Endodermal cell (in vitro differentiated cells): ENCODE data around the gene ICOS. TPM values are rescaled to one million over a fixed set of nuclear protein-coding genes. Genes with fewer than 3 reads are reported as not detected.

Experiments used
- DNase-seq: peaks from one replicate; pipeline ENCODE4 v3.0.0-alpha.2; 2017
- H3K27ac ChIP-seq: 2 replicates; pipeline ENCODE4 v1.5.1; 2013; ENCODE audit warnings: mild to moderate bottlenecking, low read depth, low read length, moderate library complexity
- H3K27me3 ChIP-seq: 2 replicates; pipeline ENCODE4 v1.6.1; 2013; ENCODE audit warnings: mild to moderate bottlenecking, low read length, moderate library complexity; ENCODE audit not compliant: insufficient read depth, control insufficient read depth, poor library complexity, severe bottlenecking
- H3K36me3 ChIP-seq: 2 replicates; pipeline ENCODE4 v1.7.0; 2013; ENCODE audit warnings: mild to moderate bottlenecking, low read length, moderate library complexity; ENCODE audit not compliant: control insufficient read depth, insufficient read depth
- H3K4me1 ChIP-seq: one replicate; pipeline ENCODE4 v1.7.0; 2013; ENCODE audit warnings: low read length; ENCODE audit not compliant: control insufficient read depth, insufficient read depth
- H3K4me3 ChIP-seq: 2 replicates; pipeline ENCODE4 v1.5.1; 2013; ENCODE audit warnings: mild to moderate bottlenecking, low read length, moderate library complexity
- H3K9ac ChIP-seq: 2 replicates; pipeline ENCODE4 v1.6.1; 2013; ENCODE audit warnings: mild to moderate bottlenecking, low read length, moderate library complexity; ENCODE audit not compliant: poor library complexity, severe bottlenecking; ENCODE audit errors: extremely low read depth
- H3K9me3 ChIP-seq: 2 replicates; pipeline ENCODE4 v1.6.1; 2013; ENCODE audit warnings: mild to moderate bottlenecking, low read length, moderate library complexity; ENCODE audit not compliant: control insufficient read depth
- H3K27ac Mint-ChIP-seq: 2 replicates; pipeline ENCODE4 v1.8.0; 2020; ENCODE audit warnings: mixed read lengths
- H3K27me3 Mint-ChIP-seq: 2 replicates; pipeline ENCODE4 v1.8.0; 2021; ENCODE audit warnings: mild to moderate bottlenecking, mixed read lengths; ENCODE audit not compliant: insufficient read depth
- H3K36me3 Mint-ChIP-seq: 2 replicates; pipeline ENCODE4 v1.8.0; 2020; ENCODE audit warnings: low read depth, mixed read lengths
- H3K4me1 Mint-ChIP-seq: 2 replicates; pipeline ENCODE4 v1.8.0; 2020; ENCODE audit warnings: mixed read lengths
- H3K4me3 Mint-ChIP-seq: 2 replicates; pipeline ENCODE4 v1.8.0; 2020; ENCODE audit warnings: mild to moderate bottlenecking, moderate library complexity, mixed read lengths
- H3K9me3 Mint-ChIP-seq: 2 replicates; pipeline ENCODE4 v1.8.0; 2020; ENCODE audit warnings: mild to moderate bottlenecking, mixed read lengths
- WGBS, 2 experiments: methylation state at CpG; one replicate each; pipeline versions ENCODE4 v1.1.5 to v1.1.7; 2013; ENCODE audit warnings: missing lambda C conversion rate in 2 of 2, mixed read lengths in 1 of 2; ENCODE audit not compliant: insufficient coverage in 1 of 2, insufficient read length in 1 of 2; 5-methylcytosine and 5-hydroxymethylcytosine counted together
- long read RNA-seq, 4 experiments: library from polyadenylated mRNA in 2 of 4; library from RNA in 1 of 4; library from capped mRNA in 1 of 4; stranded (forward) in 3 of 4; unstranded in 1 of 4; transcript quantifications; one replicate each; pipeline ENCODE4 v2.0.0, GENCODE V29; 2020 to 2021; ENCODE audit warnings: inconsistent platforms in 1 of 4
- polyA plus RNA-seq, 2 experiments: library from polyadenylated mRNA; stranded (reverse); fragments of 50-300 nt; gene quantifications; one replicate each; pipeline ENCODE4 v1.2.3, GENCODE V29; 2013
- total RNA-seq, 2 donors: library from RNA; stranded (reverse); fragmentation: NEBNext Ultra II Directional in 1 of 2; extraction: Animal tissue kit (Norgen Biotek cat#: 25700) in 1 of 2; gene quantifications; 2 replicates in 1 of 2; 3 replicates in 1 of 2; pipeline ENCODE4 v1.2.1, GENCODE V29; 2021
- TF ChIP-seq, protein P1 (sequence below): fragments of 200-600 bp; sonication (generic); conservative IDR thresholded peaks from 2 replicates; pipeline ENCODE4 v1.5.0; 2021; ENCODE audit warnings: antibody characterized with exemption, mild to moderate bottlenecking

ICOS gene, protein sequence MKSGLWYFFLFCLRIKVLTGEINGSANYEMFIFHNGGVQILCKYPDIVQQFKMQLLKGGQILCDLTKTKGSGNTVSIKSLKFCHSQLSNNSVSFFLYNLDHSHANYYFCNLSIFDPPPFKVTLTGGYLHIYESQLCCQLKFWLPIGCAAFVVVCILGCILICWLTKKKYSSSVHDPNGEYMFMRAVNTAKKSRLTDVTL
- not detected for total RNA-seq
- not detected for polyA plus RNA-seq (2013, experiment 1 of 2)
- polyA plus RNA-seq (2013, experiment 2 of 2): not detected
- long read RNA-seq, experiment 1: 0 reads
- long read RNA-seq, experiment 2: 0 reads
- long read RNA-seq, experiment 3: 0 reads
- long read RNA-seq, experiment 4: 0 reads

DNA sequence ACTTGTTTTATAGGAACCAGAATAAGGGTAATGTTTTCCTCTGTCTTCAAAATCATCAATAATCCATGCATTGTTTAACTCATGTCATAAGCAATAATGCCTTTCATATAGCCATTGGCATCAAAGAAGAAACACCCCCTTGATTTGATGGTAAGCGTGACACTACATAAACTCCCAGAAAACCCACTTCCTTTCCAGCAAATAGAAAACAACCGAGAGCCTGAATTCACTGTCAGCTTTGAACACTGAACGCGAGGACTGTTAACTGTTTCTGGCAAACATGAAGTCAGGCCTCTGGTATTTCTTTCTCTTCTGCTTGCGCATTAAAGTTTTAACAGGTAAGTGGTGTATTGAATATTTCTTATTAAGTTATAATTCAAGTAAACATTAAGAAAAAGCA is at the start of gene ICOS:
Gene ICOS (plus strand): TSS at position 229 of the 400 bp plus-strand sequence. CDS start 52 bp downstream, at position 281.
- H3K9ac ChIP-seq: no peak within 1 kb of the TSS
- no peak within 1 kb of the TSS for H3K27ac ChIP-seq
- WGBS, 2 experiments: 95 to 100% methylated on average over 1 to 4 of the region's 5 CpGs
- no peaks in the 10 kb centered on the region for H3K9me3 ChIP-seq
- Mint-ChIP-seq H3K36me3 (no peaks in the 10 kb centered on the region), H3K4me3 (no peak within 1 kb of the TSS), H3K4me1 (peaks cover 6% of the 10 kb centered on the region), H3K9me3 (no peaks in the 10 kb centered on the region), H3K27me3 (no peaks in the 10 kb centered on the region), H3K27ac (no peak within 1 kb of the TSS)
- no peaks in the 10 kb centered on the region for H3K4me1 ChIP-seq
- H3K36me3 ChIP-seq: no peaks in the 10 kb centered on the region
- no peak within 1 kb of the TSS for H3K4me3 ChIP-seq
- TF ChIP-seq, protein P1, sequence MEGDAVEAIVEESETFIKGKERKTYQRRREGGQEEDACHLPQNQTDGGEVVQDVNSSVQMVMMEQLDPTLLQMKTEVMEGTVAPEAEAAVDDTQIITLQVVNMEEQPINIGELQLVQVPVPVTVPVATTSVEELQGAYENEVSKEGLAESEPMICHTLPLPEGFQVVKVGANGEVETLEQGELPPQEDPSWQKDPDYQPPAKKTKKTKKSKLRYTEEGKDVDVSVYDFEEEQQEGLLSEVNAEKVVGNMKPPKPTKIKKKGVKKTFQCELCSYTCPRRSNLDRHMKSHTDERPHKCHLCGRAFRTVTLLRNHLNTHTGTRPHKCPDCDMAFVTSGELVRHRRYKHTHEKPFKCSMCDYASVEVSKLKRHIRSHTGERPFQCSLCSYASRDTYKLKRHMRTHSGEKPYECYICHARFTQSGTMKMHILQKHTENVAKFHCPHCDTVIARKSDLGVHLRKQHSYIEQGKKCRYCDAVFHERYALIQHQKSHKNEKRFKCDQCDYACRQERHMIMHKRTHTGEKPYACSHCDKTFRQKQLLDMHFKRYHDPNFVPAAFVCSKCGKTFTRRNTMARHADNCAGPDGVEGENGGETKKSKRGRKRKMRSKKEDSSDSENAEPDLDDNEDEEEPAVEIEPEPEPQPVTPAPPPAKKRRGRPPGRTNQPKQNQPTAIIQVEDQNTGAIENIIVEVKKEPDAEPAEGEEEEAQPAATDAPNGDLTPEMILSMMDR: no peak
- no peaks in the 10 kb centered on the region for H3K27me3 ChIP-seq
- no peak for DNase-seq

DNA sequence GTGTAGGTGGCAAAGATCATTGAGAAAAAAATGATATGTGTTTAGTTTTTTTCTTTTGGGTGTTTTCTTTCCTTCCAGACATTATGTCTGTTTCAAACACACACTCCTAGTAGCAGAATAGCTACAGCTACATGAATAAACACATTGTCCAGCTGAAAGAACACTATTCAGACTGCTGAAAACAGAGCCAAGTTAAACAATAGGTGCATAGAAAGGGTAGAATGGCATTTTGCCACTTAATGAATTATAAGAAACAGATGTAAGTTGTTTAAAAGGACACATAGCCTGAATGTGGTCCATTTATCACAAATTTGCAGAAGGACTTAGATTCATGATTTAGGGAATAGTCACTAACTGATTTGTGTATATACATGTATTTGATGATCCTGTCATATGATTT is 48.9 kb upstream of the ICOS start:
- H3K4me1 Mint-ChIP-seq: no peaks in the 10 kb centered on the region
- TF ChIP-seq, protein P1: no peak
- no peak overlapping the region for H3K27ac Mint-ChIP-seq
- no peak overlapping the region for H3K9ac ChIP-seq
- peak overlapping the region; percentile 74 for H3K27ac ChIP-seq
- H3K36me3 Mint-ChIP-seq: no peaks in the 10 kb centered on the region
- no peaks in the 10 kb centered on the region for H3K27me3 Mint-ChIP-seq
- no peaks in the 10 kb centered on the region for H3K9me3 Mint-ChIP-seq
- DNase-seq: no peak
- no peak overlapping the region for H3K4me3 Mint-ChIP-seq
- H3K4me3 ChIP-seq: no peak overlapping the region
- H3K9me3 ChIP-seq: no peaks in the 10 kb centered on the region
- no peaks in the 10 kb centered on the region for H3K4me1 ChIP-seq
- no peaks in the 10 kb centered on the region for H3K27me3 ChIP-seq
- no peaks in the 10 kb centered on the region for H3K36me3 ChIP-seq

GRCh38 chr2:203889542-203889941 is 47.0 kb upstream of the ICOS start:
- H3K4me3 Mint-ChIP-seq: no peak overlapping the region
- H3K36me3 ChIP-seq: no peaks in the 10 kb centered on the region
- H3K4me1 Mint-ChIP-seq: no peaks in the 10 kb centered on the region
- WGBS, 2 experiments: 90% methylated on average over 1 of the region's 1 CpG; no CpG with 5 or more reads in 1 of the 2 experiments
- H3K9me3 Mint-ChIP-seq: no peaks in the 10 kb centered on the region
- no peak overlapping the region for H3K9ac ChIP-seq
- H3K27me3 ChIP-seq: no peaks in the 10 kb centered on the region
- no peaks in the 10 kb centered on the region for H3K4me1 ChIP-seq
- TF ChIP-seq, protein P1: no peak
- no peak overlapping the region for H3K27ac ChIP-seq
- no peak overlapping the region for H3K27ac Mint-ChIP-seq
- no peaks in the 10 kb centered on the region for H3K27me3 Mint-ChIP-seq
- H3K4me3 ChIP-seq: no peak overlapping the region
- no peaks in the 10 kb centered on the region for H3K9me3 ChIP-seq
- no peaks in the 10 kb centered on the region for H3K36me3 Mint-ChIP-seq
- DNase-seq: no peak
